Mammary epithelial cell (primary cell): Measurements from ENCODE around the gene IFITM5.

Source experiments
- EZH2 ChIP-seq: IDR thresholded peaks from 2 replicates; pipeline ENCODE4 v1.6.1; 2012; ENCODE audit warnings: low read length, inconsistent platforms, borderline replicate concordance
- TF ChIP-seq, protein P1 (sequence below), 2 donors: IDR thresholded peaks in 1 of 2; conservative IDR thresholded peaks in 1 of 2; 2 replicates each; pipeline ENCODE4 v1.5.1; 2011 to 2012; ENCODE audit warnings: inconsistent platforms in 2 of 2, low read length in 2 of 2, mild to moderate bottlenecking in 2 of 2, control low read depth in 1 of 2, low read depth in 1 of 2; ENCODE audit not compliant: insufficient read depth in 1 of 2; ENCODE audit errors: extremely low read depth in 1 of 2

DNA sequence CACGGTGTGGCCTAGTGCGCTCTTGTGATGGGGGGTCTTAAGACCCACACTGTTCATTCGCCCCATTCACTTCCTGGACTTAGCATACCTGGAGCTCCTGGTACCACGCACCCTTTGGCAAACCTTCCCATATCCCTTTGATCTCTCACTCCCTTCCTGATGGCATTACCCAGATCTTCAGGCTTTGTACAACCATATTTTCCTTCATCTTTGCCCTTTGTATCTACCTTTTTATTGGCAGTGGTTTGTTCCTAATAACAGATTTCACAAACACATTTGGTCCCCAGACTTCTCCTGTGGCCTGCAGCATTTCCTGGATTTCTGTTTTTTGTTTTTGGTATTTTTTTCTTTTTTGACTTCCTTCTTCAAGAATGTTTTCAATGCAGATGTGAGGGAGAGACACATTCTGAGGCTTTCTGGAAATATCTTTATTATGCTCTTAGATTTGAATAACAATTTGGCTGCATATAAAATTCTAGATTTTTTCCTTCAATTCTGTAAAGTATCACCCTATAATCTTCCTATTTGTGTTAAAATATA, 37.4 kb upstream of the IFITM5 start:
- TF ChIP-seq, protein P1, sequence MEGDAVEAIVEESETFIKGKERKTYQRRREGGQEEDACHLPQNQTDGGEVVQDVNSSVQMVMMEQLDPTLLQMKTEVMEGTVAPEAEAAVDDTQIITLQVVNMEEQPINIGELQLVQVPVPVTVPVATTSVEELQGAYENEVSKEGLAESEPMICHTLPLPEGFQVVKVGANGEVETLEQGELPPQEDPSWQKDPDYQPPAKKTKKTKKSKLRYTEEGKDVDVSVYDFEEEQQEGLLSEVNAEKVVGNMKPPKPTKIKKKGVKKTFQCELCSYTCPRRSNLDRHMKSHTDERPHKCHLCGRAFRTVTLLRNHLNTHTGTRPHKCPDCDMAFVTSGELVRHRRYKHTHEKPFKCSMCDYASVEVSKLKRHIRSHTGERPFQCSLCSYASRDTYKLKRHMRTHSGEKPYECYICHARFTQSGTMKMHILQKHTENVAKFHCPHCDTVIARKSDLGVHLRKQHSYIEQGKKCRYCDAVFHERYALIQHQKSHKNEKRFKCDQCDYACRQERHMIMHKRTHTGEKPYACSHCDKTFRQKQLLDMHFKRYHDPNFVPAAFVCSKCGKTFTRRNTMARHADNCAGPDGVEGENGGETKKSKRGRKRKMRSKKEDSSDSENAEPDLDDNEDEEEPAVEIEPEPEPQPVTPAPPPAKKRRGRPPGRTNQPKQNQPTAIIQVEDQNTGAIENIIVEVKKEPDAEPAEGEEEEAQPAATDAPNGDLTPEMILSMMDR (conservative IDR thresholded peaks at IDR 0.05 in 1 of 2, IDR thresholded peaks at IDR 0.05 in 1 of 2; ENCODE audit: extremely low read depth in 1 of 2, insufficient read depth in 1 of 2, low read depth in 1 of 2, low read length in 2 of 2): no peak
- TF ChIP-seq EZH2: no peak
